HG03064 (cell line): ENCODE data around the gene RAB21.
"Not testable (repeated sequence)": the region's sequence is repeated elsewhere in the genome, so short reads cannot be mapped to it uniquely, and the experiment has no call there.

ENCODE experiments used
- ATAC-seq: cut with Tn5 transposase; IDR thresholded peaks from one replicate; pipeline ENCODE4 v1.9.1; 2021; ENCODE audit warnings: low read depth; ENCODE audit not compliant: unreplicated experiment

The RAB21 gene

GRCh38 chr12:71748081-71748850 lies 6.4 kb upstream of the RAB21 start:
- no peak for ATAC-seq

- ATAC-seq, result no peak
These were observed 5.0 kb upstream of the RAB21 start for GRCh38 chr12:71749666-71750065.

- ATAC-seq, result no peak
These were observed 1.8 kb upstream of the RAB21 start for GRCh38 chr12:71752891-71753290.

DNA sequence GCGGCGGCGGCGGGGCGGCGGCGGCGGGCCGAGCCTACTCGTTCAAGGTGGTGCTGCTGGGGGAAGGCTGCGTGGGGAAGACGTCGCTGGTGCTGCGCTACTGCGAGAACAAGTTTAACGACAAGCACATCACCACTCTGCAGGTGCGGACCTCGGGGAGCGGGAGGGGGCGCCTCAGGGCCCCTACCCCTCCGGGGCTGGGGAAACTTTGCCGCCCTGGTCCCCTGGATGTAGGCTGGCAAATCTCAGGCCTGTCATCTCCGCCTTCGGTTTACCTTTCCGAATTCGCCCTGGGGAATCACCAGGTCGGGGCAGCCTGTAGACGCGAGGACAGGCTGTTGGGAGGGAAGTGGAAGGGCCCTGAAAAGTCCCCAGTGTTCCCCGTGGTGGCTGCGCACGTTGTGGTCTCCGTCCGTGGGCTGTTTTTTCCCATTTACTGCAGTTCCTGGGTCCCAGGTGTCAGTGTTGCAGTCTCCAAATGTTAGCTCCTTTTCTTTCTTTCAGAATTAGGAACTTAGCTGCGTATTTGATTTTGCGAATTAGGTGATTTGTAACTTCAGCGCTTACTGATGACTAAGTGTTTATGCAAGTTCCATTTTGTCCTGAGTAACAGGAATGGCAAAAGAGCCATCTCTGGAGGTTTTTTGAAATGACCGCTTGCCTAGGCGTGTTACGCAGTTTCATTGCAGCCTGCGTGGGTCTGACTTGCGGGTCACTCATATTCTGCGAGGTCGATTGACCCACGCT lies 656 bp downstream of the RAB21 start:
- ATAC-seq, result peak; percentile 50

GRCh38 chr12:71756054-71756690 lies 1.5 kb downstream of the RAB21 start:
- no peak for ATAC-seq

DNA sequence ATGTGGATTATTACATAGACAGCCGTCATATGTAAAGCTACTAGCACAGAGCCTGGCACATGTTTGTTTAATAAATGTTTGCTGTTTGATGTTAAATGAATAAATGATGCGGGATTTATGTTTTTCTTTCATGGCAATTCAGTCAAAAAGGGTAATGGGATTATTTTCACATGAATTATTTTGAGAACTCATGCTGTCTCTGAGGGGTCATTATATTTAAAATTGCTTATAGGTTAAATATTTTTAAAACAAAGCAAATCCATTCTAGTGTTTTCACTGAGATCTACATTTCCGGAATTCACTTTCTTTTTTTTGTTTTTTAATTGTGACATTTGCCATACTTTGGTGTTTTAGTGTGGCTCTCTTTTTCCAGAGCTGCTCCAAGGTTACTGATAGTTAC lies 5.3 kb downstream of the RAB21 start:
- no peak for ATAC-seq

DNA sequence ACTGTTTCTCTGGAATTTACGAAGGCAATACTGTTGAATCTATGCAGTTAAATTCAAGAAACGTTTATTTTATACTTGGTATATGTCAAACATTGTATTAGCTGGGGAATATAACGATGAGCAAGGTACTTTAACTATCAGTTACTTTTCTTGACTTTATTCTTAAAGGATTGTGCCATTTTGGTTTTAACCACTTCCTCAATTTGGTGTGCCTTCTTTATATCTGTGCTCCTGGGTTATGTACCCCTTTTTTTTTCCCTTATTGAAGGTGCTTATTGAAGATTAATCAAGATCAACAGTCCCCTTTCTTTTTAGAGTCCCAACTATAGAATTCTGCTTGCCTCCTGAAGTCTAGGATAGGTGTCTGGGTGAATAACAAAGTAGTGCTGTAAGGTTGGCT lies 5.8 kb downstream of the RAB21 start:
- no peak for ATAC-seq

GRCh38 chr12:71761354-71761753 lies 6.7 kb downstream of the RAB21 start:
- ATAC-seq, result not testable (repeated sequence)

- no peak for ATAC-seq
These were observed 9.2 kb downstream of the RAB21 start for GRCh38 chr12:71763677-71764379.

- ATAC-seq, result no peak
These were observed 10.1 kb downstream of the RAB21 start for GRCh38 chr12:71764587-71765321.

DNA sequence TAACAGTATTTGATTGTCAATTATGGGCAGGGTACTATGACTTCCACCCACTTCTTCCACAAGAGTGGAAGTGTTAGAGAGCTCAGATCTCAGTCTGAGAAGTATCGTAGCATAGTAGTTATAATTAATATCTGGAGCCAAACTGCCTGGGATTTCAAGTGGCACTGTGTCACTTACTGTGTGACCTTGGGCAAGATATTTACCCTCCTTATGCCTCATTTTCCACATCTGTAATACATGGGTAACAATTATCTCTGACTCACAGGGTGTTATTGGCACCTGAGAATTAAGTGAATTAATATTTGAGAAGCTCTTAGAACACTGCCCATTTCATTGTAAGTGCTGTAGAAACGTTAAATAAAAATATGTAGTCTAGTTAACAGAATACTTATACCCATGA lies 11.5 kb downstream of the RAB21 start:
- ATAC-seq, result no peak

GRCh38 chr12:71767183-71767582 lies 12.5 kb downstream of the RAB21 start:
- no peak for ATAC-seq

DNA sequence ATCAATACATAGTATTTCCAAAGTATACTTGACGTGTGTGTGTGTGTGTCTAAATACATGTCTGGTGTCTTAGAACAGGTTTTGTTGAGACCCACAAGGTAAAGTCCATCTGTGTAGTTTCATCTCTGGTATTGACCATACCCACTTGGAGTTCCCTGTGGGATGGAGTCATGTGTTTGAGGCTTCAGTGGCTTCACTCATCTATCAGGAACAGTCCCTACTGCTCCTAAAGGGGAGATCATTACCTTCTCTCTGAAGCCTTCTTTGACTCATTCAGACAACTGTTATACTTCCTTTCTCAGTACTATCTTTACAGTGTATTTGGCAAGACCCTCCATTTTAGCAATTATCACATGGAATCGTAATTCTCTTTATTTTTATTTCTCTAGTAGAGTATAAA lies 14.2 kb downstream of the RAB21 start:
- no peak for ATAC-seq

DNA sequence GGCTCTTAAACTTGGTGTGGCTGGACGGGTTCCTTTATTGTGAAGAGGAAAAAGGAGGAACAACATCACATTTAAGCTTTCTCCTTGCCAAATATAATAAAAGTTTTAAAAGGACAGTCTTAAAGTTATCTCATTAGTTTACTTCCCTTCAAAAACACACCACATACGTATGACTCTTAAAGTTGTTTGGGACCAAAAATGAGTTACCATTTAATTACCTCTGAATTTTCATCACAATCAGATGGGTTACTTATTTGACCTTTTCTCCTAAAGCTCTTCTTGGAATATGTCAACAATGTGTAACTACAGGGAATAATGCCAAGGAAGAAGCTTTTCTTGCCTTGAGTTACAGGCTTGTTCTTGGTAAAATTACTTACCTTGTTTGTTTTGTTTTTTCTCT lies 16.4 kb downstream of the RAB21 start:
- ATAC-seq, result no peak

GRCh38 chr12:71772735-71773134 lies 18.1 kb downstream of the RAB21 start:
- no peak for ATAC-seq

- ATAC-seq, result no peak
These were observed 25.7 kb downstream of the RAB21 start for GRCh38 chr12:71780237-71780822.

DNA sequence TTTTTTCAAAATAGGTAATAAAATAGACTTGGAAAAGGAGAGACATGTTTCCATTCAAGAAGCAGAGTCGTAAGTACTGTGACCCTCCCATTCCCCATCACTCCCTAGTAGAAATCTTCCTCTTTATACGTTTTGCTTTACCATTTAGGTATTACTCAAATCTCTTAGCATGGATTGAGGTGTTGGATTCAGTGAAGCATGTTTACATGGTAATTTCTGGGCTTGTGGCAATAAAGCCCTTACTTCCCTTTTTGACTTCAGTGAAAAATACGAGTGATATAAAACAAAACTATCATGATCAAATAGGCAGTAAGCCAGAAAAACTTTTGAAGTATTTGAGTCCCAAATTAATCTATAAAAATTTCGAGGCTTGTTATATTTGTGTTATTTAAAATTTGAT lies 27.4 kb downstream of the RAB21 start:
- ATAC-seq, result no peak

- ATAC-seq, result no peak
These were observed 32.2 kb downstream of the RAB21 start for GRCh38 chr12:71786829-71787228.

DNA sequence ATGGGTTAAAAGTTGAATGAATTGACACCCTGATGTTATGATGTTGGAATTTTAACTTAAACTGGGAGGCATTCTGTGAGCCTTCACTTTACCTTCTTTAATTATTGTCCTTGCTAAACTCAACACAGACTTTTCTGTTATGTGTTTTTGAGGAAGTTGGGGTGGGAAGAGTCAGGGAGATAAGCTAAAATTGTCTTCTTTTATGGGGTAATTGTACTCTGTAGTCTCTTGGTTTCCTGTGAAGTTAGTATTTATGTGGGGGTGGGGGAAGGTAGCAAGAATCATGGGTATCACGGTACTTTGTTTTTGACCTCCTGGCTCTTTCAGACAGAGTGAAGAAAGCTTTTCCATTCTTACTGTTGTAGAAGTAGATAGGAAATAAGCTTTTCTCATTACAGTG lies 32.9 kb downstream of the RAB21 start:
- no peak for ATAC-seq

DNA sequence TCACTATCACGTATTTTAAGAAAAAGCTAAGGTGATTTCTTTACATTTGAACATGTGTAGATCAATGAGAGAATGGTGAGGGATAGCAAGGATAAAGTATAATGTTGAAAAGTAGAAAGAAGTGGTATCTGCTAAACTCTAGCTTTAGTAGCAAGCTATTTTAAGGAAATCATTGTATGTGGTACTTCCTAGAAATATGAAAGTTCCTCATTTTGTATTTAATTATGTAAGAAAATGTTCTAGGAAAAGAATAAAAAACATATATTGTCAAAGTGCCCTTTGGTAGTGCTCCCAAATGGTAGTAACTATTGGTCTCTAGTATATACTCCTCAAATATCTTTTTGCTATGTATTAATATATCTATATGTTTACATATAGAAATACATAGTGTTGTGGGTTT lies 35.7 kb downstream of the RAB21 start:
- no peak for ATAC-seq
